Measurements from ENCODE around the gene CADPS.

The CADPS gene

GRCh38 chr3:62737449-62737848 is 137.8 kb downstream of the CADPS start:
- DNase-seq (ENCODE audit: low read depth), result no peak

- no peak for DNase-seq (ENCODE audit: low read depth)
Observed at GRCh38 chr3:62735510-62735909, 139.7 kb downstream of the CADPS start.

- DNase-seq (ENCODE audit: low read depth), result no peak
Observed at GRCh38 chr3:62732183-62732904, 142.9 kb downstream of the CADPS start.

- no peak for DNase-seq (ENCODE audit: low read depth)
Observed at GRCh38 chr3:62727981-62728380, 147.2 kb downstream of the CADPS start.

GRCh38 chr3:62727536-62727935 is 147.7 kb downstream of the CADPS start:
- peak; percentile 9 for DNase-seq (ENCODE audit: low read depth)

GRCh38 chr3:62724503-62724902 is 150.7 kb downstream of the CADPS start:
- no peak for DNase-seq (ENCODE audit: low read depth)

- DNase-seq (ENCODE audit: low read depth), result no peak
Observed at GRCh38 chr3:62723914-62724217, 151.3 kb downstream of the CADPS start.

- DNase-seq (ENCODE audit: low read depth), result no peak
Observed at GRCh38 chr3:62723166-62723913, 151.9 kb downstream of the CADPS start.

GRCh38 chr3:62722344-62722743 is 152.9 kb downstream of the CADPS start:
- no peak for DNase-seq (ENCODE audit: low read depth)

- DNase-seq (ENCODE audit: low read depth), result no peak
Observed at GRCh38 chr3:62718515-62719320, 156.5 kb downstream of the CADPS start.

GRCh38 chr3:62718011-62718410 is 157.2 kb downstream of the CADPS start:
- DNase-seq (ENCODE audit: low read depth), result no peak

- DNase-seq (ENCODE audit: low read depth), result no peak
Observed at GRCh38 chr3:62712746-62713145, 162.5 kb downstream of the CADPS start.

GRCh38 chr3:62710751-62711150 is 164.5 kb downstream of the CADPS start:
- no peak for DNase-seq (ENCODE audit: low read depth)

- no peak for DNase-seq (ENCODE audit: low read depth)
Observed at GRCh38 chr3:62708638-62709373, 166.4 kb downstream of the CADPS start.

- no peak for DNase-seq (ENCODE audit: low read depth)
Observed at GRCh38 chr3:62705721-62706120, 169.5 kb downstream of the CADPS start.

GRCh38 chr3:62703451-62704167 is 171.6 kb downstream of the CADPS start:
- no peak for DNase-seq (ENCODE audit: low read depth)

GRCh38 chr3:62700357-62700756 is 174.9 kb downstream of the CADPS start:
- no peak for DNase-seq (ENCODE audit: low read depth)

GRCh38 chr3:62699728-62700127 is 175.5 kb downstream of the CADPS start:
- DNase-seq (ENCODE audit: low read depth), result no peak

GRCh38 chr3:62696011-62696410 is 179.2 kb downstream of the CADPS start:
- no peak for DNase-seq (ENCODE audit: low read depth)

- DNase-seq (ENCODE audit: low read depth), result no peak
Observed at GRCh38 chr3:62688812-62689211, 186.4 kb downstream of the CADPS start.

GRCh38 chr3:62688050-62688449 is 187.2 kb downstream of the CADPS start:
- DNase-seq (ENCODE audit: low read depth), result no peak
